NOMO-1 (cell line): ENCODE data around the gene BICDL1.

Experiments used
- DNase-seq, 2 experiments: peaks; one replicate each; lab custom pipeline; 2025; ENCODE audit not compliant: unreplicated experiment in 2 of 2; lab: John Stamatoyannopoulos, UW

The BICDL1 gene

GRCh38 chr12:120078868-120079267, 89.8 kb downstream of the BICDL1 start:
- DNase-seq: no peak

DNA sequence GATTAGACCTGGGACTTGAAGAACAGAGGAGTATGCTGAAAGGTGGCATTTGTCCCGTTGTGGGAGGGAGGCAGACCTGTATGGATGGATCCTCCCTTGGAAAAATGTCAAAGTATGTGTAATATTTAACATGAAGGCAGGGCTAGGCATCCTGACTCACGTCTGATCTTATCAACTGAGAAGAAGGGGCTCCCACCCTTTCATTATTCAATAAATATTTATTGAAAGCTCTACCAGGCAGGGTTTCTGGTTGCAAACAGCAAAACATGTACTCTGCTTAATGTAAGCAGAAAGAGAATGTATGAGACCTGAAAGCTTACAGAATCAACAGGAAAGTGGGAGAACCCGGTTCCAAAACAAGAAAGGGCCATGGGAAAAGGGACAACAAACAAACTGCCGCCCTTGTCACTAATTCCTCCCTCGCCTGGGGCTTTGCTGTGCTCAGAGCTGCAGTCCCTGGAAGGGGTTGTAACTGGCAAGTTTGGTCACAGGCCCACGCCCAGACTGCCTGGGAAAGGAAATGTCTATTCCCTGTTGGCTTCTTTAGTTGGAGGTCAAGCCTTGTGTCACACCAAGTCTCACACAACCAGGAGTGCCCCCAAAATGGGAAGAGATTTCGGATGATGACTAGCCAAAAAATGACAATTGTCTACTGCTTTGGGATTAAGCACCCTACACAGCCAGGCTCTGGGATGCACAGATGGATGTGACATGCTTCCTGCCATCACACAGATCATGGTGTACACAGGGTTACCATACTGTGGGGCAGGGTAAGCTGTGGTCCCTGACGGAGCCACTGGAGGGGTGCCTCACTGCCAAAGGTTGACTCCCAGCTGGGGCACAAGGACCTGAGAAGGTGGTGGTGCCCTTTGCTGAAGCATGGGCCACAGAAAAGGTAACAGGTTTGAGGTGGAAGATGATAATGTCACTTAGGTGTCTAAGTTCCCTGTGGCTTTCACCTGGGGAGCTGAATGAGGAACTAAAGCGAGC, 90.7 kb downstream of the BICDL1 start:
- DNase-seq: no peak

DNA sequence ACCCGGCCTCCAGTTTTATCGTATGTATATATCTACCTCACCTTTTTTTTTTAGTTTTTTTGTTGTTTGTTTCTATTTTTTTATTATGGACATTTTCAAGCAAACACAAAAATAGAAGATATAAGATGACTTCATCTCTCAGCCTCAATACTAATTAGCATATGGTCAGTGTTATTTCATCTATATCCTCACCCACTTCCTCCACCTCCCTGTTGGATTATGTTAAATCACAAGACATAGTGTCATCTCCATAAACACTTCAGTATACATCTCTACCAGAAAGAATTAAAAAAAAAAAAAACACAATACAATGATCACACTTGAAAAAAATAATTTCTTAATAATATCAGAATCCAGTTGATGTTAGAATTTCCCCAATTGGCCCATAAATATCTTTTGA, 92.6 kb downstream of the BICDL1 start:
- no peak for DNase-seq

GRCh38 chr12:120085920-120086645, 97.0 kb downstream of the BICDL1 start:
- no peak for DNase-seq

GRCh38 chr12:120086801-120087621, 98.0 kb downstream of the BICDL1 start:
- peak; percentile 97 to 98 for DNase-seq

GRCh38 chr12:120089105-120089504, 100.1 kb downstream of the BICDL1 start:
- DNase-seq: no peak

DNA sequence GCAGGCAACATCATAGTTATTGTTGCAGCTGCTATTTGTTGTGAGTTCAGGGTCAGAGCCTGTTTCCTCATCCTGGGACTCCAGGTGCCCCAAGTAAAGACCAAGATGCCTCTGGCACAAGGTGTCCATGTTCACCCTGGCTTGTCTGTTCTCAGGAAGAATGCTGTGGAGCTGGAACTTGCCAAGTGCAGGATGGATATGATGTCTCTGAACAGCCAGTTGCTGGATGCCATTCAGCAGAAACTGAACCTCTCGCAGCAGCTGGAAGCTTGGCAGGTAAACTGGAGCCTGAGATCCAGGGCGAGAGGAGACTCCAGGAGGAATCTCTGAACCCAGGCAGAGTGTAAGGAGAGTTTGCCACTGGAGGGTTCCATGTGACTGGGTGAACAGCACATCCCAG, 100.8 kb downstream of the BICDL1 start:
- DNase-seq: no peak

GRCh38 chr12:120090206-120090605, 101.2 kb downstream of the BICDL1 start:
- DNase-seq: no peak

GRCh38 chr12:120090626-120091295, 101.7 kb downstream of the BICDL1 start:
- no peak for DNase-seq

DNA sequence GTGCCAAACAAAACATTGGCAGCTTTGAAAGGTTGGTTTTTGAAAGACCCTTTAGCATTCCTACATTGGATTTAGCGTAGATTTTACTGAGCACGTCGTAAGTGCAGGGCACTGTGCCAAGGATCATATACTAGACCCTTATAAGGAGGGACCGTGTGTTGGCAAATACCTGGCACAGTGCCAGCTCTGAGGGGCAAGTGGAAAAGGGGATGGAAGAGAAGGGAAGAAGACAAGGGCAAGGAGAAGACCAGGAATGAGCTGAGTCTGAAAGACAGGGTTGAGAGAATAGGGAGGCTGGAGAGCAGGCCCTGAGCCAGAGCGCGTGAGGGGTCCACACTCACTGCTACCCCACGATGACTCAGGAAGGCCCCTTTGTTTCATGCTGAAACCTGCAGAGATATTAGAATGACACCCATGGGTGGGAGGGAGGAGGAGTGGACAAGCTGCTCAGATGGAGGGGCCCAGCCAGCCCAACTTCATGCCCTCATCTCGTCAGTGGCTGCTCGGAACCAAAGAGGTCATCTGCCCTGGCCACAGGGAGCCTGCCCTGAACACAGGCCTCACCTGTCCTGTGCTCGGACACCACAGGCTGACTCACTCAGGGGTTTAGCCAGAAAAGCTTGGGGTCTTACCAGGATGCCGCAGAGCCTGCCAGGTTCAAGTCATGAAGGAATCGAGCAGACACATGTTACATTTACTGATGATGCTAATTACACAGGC, 102.5 kb downstream of the BICDL1 start:
- DNase-seq: no peak

DNA sequence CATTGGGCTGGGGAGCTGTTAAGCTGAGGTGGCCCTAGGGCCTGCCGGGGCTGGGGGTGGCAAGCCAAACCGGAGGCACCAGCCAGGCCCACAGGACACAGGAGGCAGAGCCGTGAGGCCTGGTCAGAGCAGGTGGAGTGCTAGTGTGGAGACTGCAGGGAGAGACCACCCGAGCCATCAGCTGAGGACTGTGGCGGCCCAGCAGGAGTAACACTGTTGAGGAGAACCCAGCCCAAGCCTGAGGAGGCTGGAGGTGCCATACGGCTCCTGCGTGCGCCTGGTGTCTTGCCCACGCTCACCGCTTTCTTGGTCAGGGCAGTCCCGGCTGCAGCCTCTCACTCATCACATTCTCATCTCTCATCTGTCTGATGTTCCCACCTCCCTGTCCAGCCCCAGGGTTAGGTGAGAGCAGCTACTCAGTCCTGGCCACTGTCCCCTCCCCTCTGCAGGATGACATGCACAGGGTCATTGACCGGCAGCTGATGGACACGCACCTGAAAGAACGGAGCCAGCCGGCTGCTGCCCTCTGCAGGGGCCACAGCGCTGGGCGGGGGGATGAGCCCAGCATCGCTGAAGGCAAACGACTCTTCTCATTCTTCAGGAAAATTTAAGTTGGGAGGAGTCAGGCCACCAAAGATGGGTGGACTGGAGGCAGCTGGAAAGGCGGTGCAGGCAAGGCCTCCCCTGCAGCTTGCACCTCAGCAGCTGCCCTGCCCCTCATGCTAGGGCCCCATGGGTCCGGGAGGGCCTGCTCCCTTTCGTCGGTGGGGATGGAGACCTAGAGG, 103.7 kb downstream of the BICDL1 start:
- DNase-seq: no peak

DNA sequence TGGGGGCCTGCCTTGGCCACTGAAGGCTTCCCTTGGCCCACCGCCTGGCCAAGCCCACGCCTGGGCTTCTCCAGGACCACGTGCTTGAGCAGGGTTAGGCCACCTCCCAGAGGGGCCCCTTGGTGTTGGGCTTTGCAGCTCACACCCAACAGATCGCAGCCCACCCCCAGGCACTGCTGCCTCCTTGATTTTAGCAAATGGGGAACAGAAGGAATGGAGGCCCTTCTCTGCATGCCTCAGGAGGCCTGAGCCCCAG, 104.2 kb downstream of the BICDL1 start:
- DNase-seq: no peak

DNA sequence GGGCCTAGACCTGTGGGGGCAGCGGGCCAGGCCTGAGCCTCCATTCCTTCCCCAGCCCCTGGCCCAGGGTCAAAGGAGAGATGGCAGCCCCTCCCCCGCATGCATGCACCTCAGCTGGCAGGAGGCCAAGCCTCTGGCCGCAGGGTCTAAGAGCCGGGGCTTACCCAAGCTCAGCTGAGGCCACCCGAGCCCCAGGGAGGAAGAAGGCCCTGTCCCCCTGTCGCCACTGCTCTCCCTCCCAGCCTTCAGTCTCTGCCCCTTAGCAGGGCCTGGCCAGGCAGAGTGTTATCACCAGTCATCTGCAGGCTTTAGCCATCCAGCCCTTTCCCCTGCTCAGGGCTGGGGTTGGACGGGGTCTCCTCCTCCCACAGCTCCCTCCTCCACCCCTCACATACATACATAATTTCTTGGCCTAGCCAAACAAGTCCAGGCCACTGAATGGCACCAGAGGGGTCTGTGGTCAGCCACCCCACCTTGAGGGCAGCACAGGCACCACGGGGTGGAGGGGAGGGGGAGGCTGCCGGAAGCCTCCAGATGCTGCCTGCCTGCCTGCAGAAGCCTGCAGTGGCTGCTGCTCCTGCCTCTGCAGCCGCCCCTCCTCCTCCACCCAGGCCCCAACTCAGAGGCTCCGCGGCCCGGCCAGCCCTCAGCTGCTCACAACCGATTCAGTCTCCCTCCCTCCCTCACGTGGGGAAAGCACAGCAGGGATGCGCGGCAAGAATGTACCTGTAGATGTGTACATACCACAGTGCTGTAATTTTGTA, 104.7 kb downstream of the BICDL1 start:
- DNase-seq: no peak

- DNase-seq: no peak
Observed at GRCh38 chr12:120094485-120094884, 105.4 kb downstream of the BICDL1 start.

DNA sequence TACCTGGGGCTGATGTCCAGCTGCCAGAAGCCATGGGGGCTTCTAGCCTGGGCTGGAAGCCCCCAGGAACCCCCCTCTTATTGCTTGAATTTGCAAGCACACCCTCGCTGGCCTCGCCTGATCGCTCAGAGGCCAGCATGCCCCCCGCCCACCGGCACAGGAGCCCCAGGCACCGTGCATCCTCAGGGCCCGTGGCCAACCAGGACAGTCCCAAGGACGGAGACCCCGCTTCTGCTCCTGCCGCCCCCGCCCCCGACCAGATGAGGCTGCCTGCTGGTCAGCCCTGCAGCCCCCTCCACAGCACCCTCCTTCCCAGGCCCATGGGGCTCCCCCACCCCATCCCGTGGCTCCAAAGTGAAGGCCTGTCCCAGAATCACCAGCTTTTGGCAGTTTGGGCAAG, 106.3 kb downstream of the BICDL1 start:
- DNase-seq: no peak

GRCh38 chr12:120095736-120096135, 106.7 kb downstream of the BICDL1 start:
- no peak for DNase-seq

- DNase-seq: no peak
Observed at GRCh38 chr12:120096671-120097202, 107.7 kb downstream of the BICDL1 start.

- DNase-seq: no peak
Observed at GRCh38 chr12:120098756-120099470, 109.9 kb downstream of the BICDL1 start.
